ENCODE results near the gene FBXO11.

Gene FBXO11

GRCh38 chr2:47811668-47812067 lies 94.6 kb downstream of the FBXO11 start:
- Mint-ChIP-seq H3K4me3 (no peak overlapping the region), H3K27ac (ENCODE audit: low read depth) (peak overlapping the region; percentile 5), H3K4me1 (peaks cover 20% of the 10 kb centered on the region), H3K27me3 (no peaks in the 10 kb centered on the region), H3K9me3 (no peaks in the 10 kb centered on the region), H3K36me3 (ENCODE audit: insufficient read depth) (peaks cover 57% of the 10 kb centered on the region)
- DNase-seq (ENCODE audit: low spot score in 2 of 2) (no peak), ATAC-seq (replicated peaks; ENCODE audit: extremely low read depth, poor library complexity, severe bottlenecking) (no peak)

- ATAC-seq (replicated peaks; ENCODE audit: extremely low read depth, poor library complexity, severe bottlenecking) (no peak), DNase-seq (ENCODE audit: low spot score in 2 of 2) (no peak)
- Mint-ChIP-seq H3K36me3 (ENCODE audit: insufficient read depth) (peaks cover 59% of the 10 kb centered on the region), H3K4me1 (peaks cover 20% of the 10 kb centered on the region), H3K9me3 (no peaks in the 10 kb centered on the region), H3K4me3 (no peak overlapping the region), H3K27ac (ENCODE audit: low read depth) (peak overlapping the region; percentile 5), H3K27me3 (no peaks in the 10 kb centered on the region)
Measured at GRCh38 chr2:47810850-47811249, 95.4 kb downstream of the FBXO11 start.

GRCh38 chr2:47809903-47810302 lies 96.4 kb downstream of the FBXO11 start:
- no peak for ATAC-seq (replicated peaks; ENCODE audit: extremely low read depth, poor library complexity, severe bottlenecking)
- peaks cover 18% of the 10 kb centered on the region for H3K4me1 Mint-ChIP-seq
- peaks cover 60% of the 10 kb centered on the region for H3K36me3 Mint-ChIP-seq (ENCODE audit: insufficient read depth)
- H3K27ac Mint-ChIP-seq (ENCODE audit: low read depth): no peak overlapping the region
- H3K9me3 Mint-ChIP-seq: no peaks in the 10 kb centered on the region
- no peaks in the 10 kb centered on the region for H3K27me3 Mint-ChIP-seq
- H3K4me3 Mint-ChIP-seq: no peak overlapping the region
- DNase-seq (ENCODE audit: low spot score in 2 of 2): no peak

GRCh38 chr2:47808614-47809013 lies 97.7 kb downstream of the FBXO11 start:
- Mint-ChIP-seq H3K4me1 (peaks cover 15% of the 10 kb centered on the region), H3K27ac (ENCODE audit: low read depth) (peak overlapping the region; percentile 33), H3K27me3 (no peaks in the 10 kb centered on the region), H3K9me3 (peaks cover under 1% of the 10 kb centered on the region), H3K4me3 (no peak overlapping the region), H3K36me3 (ENCODE audit: insufficient read depth) (peaks cover 62% of the 10 kb centered on the region)
- ATAC-seq (replicated peaks; ENCODE audit: extremely low read depth, poor library complexity, severe bottlenecking) (no peak), DNase-seq (ENCODE audit: low spot score in 2 of 2) (no peak)

GRCh38 chr2:47805850-47806249 lies 100.4 kb downstream of the FBXO11 start:
- H3K9me3 Mint-ChIP-seq: peaks cover 6% of the 10 kb centered on the region
- no peaks in the 10 kb centered on the region for H3K27me3 Mint-ChIP-seq
- H3K4me3 Mint-ChIP-seq: no peak overlapping the region
- H3K4me1 Mint-ChIP-seq: peaks cover 6% of the 10 kb centered on the region
- peaks cover 69% of the 10 kb centered on the region for H3K36me3 Mint-ChIP-seq (ENCODE audit: insufficient read depth)
- H3K27ac Mint-ChIP-seq (ENCODE audit: low read depth): no peak overlapping the region
- ATAC-seq (replicated peaks; ENCODE audit: extremely low read depth, poor library complexity, severe bottlenecking) (no peak), DNase-seq (ENCODE audit: low spot score in 2 of 2) (no peak)

GRCh38 chr2:47803770-47804169 lies 102.5 kb downstream of the FBXO11 start:
- no peak overlapping the region for H3K27ac Mint-ChIP-seq (ENCODE audit: low read depth)
- no peak for ATAC-seq (replicated peaks; ENCODE audit: extremely low read depth, poor library complexity, severe bottlenecking)
- DNase-seq (ENCODE audit: low spot score in 2 of 2): no peak
- H3K36me3 Mint-ChIP-seq (ENCODE audit: insufficient read depth): peaks cover 74% of the 10 kb centered on the region
- H3K4me3 Mint-ChIP-seq: no peak overlapping the region
- H3K27me3 Mint-ChIP-seq: no peaks in the 10 kb centered on the region
- peaks cover 6% of the 10 kb centered on the region for H3K9me3 Mint-ChIP-seq
- H3K4me1 Mint-ChIP-seq: peaks cover 12% of the 10 kb centered on the region

GRCh38 chr2:47803363-47803762 lies 102.9 kb downstream of the FBXO11 start:
- peaks cover 6% of the 10 kb centered on the region for H3K9me3 Mint-ChIP-seq
- DNase-seq (ENCODE audit: low spot score in 2 of 2): no peak
- no peak overlapping the region for H3K27ac Mint-ChIP-seq (ENCODE audit: low read depth)
- no peak overlapping the region for H3K4me3 Mint-ChIP-seq
- ATAC-seq (replicated peaks; ENCODE audit: extremely low read depth, poor library complexity, severe bottlenecking): no peak
- H3K36me3 Mint-ChIP-seq (ENCODE audit: insufficient read depth): peaks cover 73% of the 10 kb centered on the region
- no peaks in the 10 kb centered on the region for H3K27me3 Mint-ChIP-seq
- peaks cover 12% of the 10 kb centered on the region for H3K4me1 Mint-ChIP-seq

GRCh38 chr2:47801118-47801517 lies 105.2 kb downstream of the FBXO11 start:
- Mint-ChIP-seq H3K4me3 (no peak overlapping the region), H3K9me3 (peaks cover 6% of the 10 kb centered on the region), H3K27ac (ENCODE audit: low read depth) (no peak overlapping the region), H3K4me1 (peaks cover 12% of the 10 kb centered on the region), H3K36me3 (ENCODE audit: insufficient read depth) (peaks cover 66% of the 10 kb centered on the region), H3K27me3 (no peaks in the 10 kb centered on the region)
- ATAC-seq (replicated peaks; ENCODE audit: extremely low read depth, poor library complexity, severe bottlenecking) (no peak), DNase-seq (ENCODE audit: low spot score in 2 of 2) (no peak)

- Mint-ChIP-seq H3K4me1 (peaks cover 17% of the 10 kb centered on the region), H3K4me3 (no peak overlapping the region), H3K9me3 (peaks cover 6% of the 10 kb centered on the region), H3K36me3 (ENCODE audit: insufficient read depth) (peaks cover 61% of the 10 kb centered on the region), H3K27me3 (no peaks in the 10 kb centered on the region), H3K27ac (ENCODE audit: low read depth) (peak overlapping the region; percentile 61)
- ATAC-seq (replicated peaks; ENCODE audit: extremely low read depth, poor library complexity, severe bottlenecking) (no peak), DNase-seq (ENCODE audit: low spot score in 2 of 2) (no peak)
Measured at GRCh38 chr2:47799031-47799609, 107.2 kb downstream of the FBXO11 start.

GRCh38 chr2:47798631-47799030 lies 107.7 kb downstream of the FBXO11 start:
- Mint-ChIP-seq H3K27ac (ENCODE audit: low read depth) (peak overlapping the region; percentile 4), H3K4me3 (no peak overlapping the region), H3K36me3 (ENCODE audit: insufficient read depth) (peaks cover 57% of the 10 kb centered on the region), H3K9me3 (peaks cover 6% of the 10 kb centered on the region), H3K4me1 (peaks cover 17% of the 10 kb centered on the region), H3K27me3 (no peaks in the 10 kb centered on the region)
- DNase-seq (ENCODE audit: low spot score in 2 of 2) (no peak), ATAC-seq (replicated peaks; ENCODE audit: extremely low read depth, poor library complexity, severe bottlenecking) (no peak)

- peaks cover 43% of the 10 kb centered on the region for H3K36me3 Mint-ChIP-seq (ENCODE audit: insufficient read depth)
- ATAC-seq (replicated peaks; ENCODE audit: extremely low read depth, poor library complexity, severe bottlenecking) (no peak), DNase-seq (ENCODE audit: low spot score in 2 of 2) (no peak)
- H3K9me3 Mint-ChIP-seq: no peaks in the 10 kb centered on the region
- H3K4me3 Mint-ChIP-seq: no peak overlapping the region
- no peaks in the 10 kb centered on the region for H3K27me3 Mint-ChIP-seq
- peaks cover 20% of the 10 kb centered on the region for H3K4me1 Mint-ChIP-seq
- no peak overlapping the region for H3K27ac Mint-ChIP-seq (ENCODE audit: low read depth)
Measured at GRCh38 chr2:47796090-47796697, 110.1 kb downstream of the FBXO11 start.

GRCh38 chr2:47785986-47786385 lies 120.3 kb downstream of the FBXO11 start:
- DNase-seq (ENCODE audit: low spot score in 2 of 2) (no peak), ATAC-seq (replicated peaks; ENCODE audit: extremely low read depth, poor library complexity, severe bottlenecking) (no peak)
- Mint-ChIP-seq H3K27me3 (no peaks in the 10 kb centered on the region), H3K27ac (ENCODE audit: low read depth) (peak overlapping the region; percentile 26), H3K9me3 (no peaks in the 10 kb centered on the region), H3K36me3 (ENCODE audit: insufficient read depth) (peaks cover 3% of the 10 kb centered on the region), H3K4me1 (peaks cover 27% of the 10 kb centered on the region), H3K4me3 (peak overlapping the region; percentile 29)

GRCh38 chr2:47784352-47784851 lies 121.9 kb downstream of the FBXO11 start:
- H3K27ac Mint-ChIP-seq (ENCODE audit: low read depth): no peak overlapping the region
- DNase-seq (ENCODE audit: low spot score in 2 of 2): no peak
- peaks cover 2% of the 10 kb centered on the region for H3K36me3 Mint-ChIP-seq (ENCODE audit: insufficient read depth)
- no peak for ATAC-seq (replicated peaks; ENCODE audit: extremely low read depth, poor library complexity, severe bottlenecking)
- H3K4me3 Mint-ChIP-seq: peak overlapping the region; percentile 88
- H3K4me1 Mint-ChIP-seq: peaks cover 23% of the 10 kb centered on the region
- no peaks in the 10 kb centered on the region for H3K9me3 Mint-ChIP-seq
- no peaks in the 10 kb centered on the region for H3K27me3 Mint-ChIP-seq
